Smooth muscle cell (in vitro differentiated cells): ENCODE data around the gene TPD52L2. TPM values are rescaled to one million over a fixed set of nuclear protein-coding genes. Genes with fewer than 3 reads are reported as not detected.

Experiments
- DNase-seq: peaks from one replicate; lab custom pipeline; 2025; ENCODE audit not compliant: unreplicated experiment; lab: John Stamatoyannopoulos, UW
- H2AFZ ChIP-seq: fragments of 200-600 bp; sonication (generic); 2 replicates; pipeline ENCODE4 v1.6.0; 2016; ENCODE audit warnings: antibody characterized with exemption, low read depth, mild to moderate bottlenecking
- H3F3A ChIP-seq: fragments of 200-600 bp; sonication (generic); 2 replicates; pipeline ENCODE4 v1.6.0; 2017; ENCODE audit warnings: antibody characterized with exemption, low read depth
- H3K27ac ChIP-seq: fragments of 200-600 bp; sonication (generic); 2 replicates; pipeline ENCODE4 v1.5.1; 2016; ENCODE audit warnings: low read depth, mild to moderate bottlenecking
- H3K27me3 ChIP-seq: fragments of 200-600 bp; sonication (generic); 2 replicates; pipeline ENCODE4 v1.6.1; 2016; ENCODE audit warnings: low read depth, mild to moderate bottlenecking
- H3K36me3 ChIP-seq: fragments of 200-600 bp; sonication (generic); 2 replicates; pipeline ENCODE4 v1.5.1; 2016; ENCODE audit warnings: low read depth
- H3K4me1 ChIP-seq: fragments of 200-600 bp; sonication (generic); 2 replicates; pipeline ENCODE4 v1.5.1; 2016; ENCODE audit warnings: low read depth
- H3K4me2 ChIP-seq: fragments of 200-600 bp; sonication (generic); 2 replicates; pipeline ENCODE4 v1.6.0; 2016; ENCODE audit warnings: mild to moderate bottlenecking
- H3K4me3 ChIP-seq: fragments of 200-600 bp; sonication (generic); 2 replicates; pipeline ENCODE4 v1.5.1; 2016; ENCODE audit warnings: mild to moderate bottlenecking
- H3K79me2 ChIP-seq: fragments of 200-600 bp; sonication (generic); 2 replicates; pipeline ENCODE4 v1.6.0; 2016; ENCODE audit warnings: low read depth, mild to moderate bottlenecking
- H3K9ac ChIP-seq: fragments of 200-600 bp; sonication (generic); 2 replicates; pipeline ENCODE4 v1.6.0; 2016; ENCODE audit warnings: low read depth
- H3K9me3 ChIP-seq: fragments of 200-600 bp; sonication (generic); replicated peaks from 2 replicates; pipeline ENCODE4 v1.5.1; 2016; ENCODE audit warnings: low read depth
- H4K20me1 ChIP-seq: fragments of 200-600 bp; sonication (generic); 2 replicates; pipeline ENCODE4 v1.6.0; 2016; ENCODE audit warnings: low read depth
- WGBS: methylation state at CpG from one replicate; pipeline ENCODE4 v1.1.7; 2016; ENCODE audit warnings: low lambda C conversion rate; 5-methylcytosine and 5-hydroxymethylcytosine counted together
- polyA plus RNA-seq: library from polyadenylated mRNA; unstranded; fragments of >200 nt; fragmentation: Nextera tagmentation; extraction: Ambion mirVana; gene quantifications from 2 replicates; pipeline ENCODE4 v1.2.1, GENCODE V29; 2016
- total RNA-seq: library from RNA; depleted of rRNA; stranded (reverse); fragments of >200 nt; gene quantifications from 2 replicates; pipeline ENCODE4 v1.2.3, GENCODE V29; 2014
- TF ChIP-seq, protein P1 (sequence below): fragments of 200-600 bp; sonication (generic); IDR thresholded peaks from 2 replicates; pipeline ENCODE4 v1.5.1; 2017; ENCODE audit warnings: borderline replicate concordance, mild to moderate bottlenecking, antibody characterized with exemption; ENCODE audit not compliant: insufficient read depth, poor library complexity, severe bottlenecking

The TPD52L2 gene
- total and polyA plus RNA-seq, 2 experiments from 2014 or later, result 74.4 to 93.8 TPM

DNA sequence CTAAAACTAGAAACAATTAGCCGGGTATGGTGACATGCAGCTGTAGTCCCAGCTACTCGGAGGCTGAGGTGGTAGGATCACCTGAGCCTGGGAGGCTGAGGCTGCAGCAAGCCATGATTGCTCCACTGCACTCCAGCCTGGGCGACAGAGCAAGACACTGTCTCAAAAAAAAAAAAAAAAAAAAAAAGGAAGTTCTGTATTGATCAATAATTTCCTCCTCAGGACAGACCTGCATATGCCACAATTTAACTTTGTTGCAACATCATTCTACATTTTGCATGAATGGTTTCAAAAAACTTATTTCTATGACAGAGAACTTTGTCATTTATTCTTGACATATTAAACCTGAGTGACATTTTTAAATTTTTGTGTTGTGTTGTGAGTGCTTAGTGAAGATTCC, 35.3 kb downstream of the TPD52L2 start:
- Histone ChIP-seq H3K27me3 (no peaks in the 10 kb centered on the region), H3F3A (peaks cover 3% of the 10 kb centered on the region), H4K20me1 (peaks cover 100% of the 10 kb centered on the region), H3K79me2 (peaks cover 100% of the 10 kb centered on the region), H3K9ac (no peak overlapping the region), H3K4me1 (peaks cover 10% of the 10 kb centered on the region), H3K4me3 (no peak overlapping the region), H3K36me3 (no peaks in the 10 kb centered on the region), H3K9me3 (no peaks in the 10 kb centered on the region), H2AFZ (no peak overlapping the region), H3K4me2 (no peak overlapping the region), H3K27ac (no peak overlapping the region)
- WGBS, result 96% methylated on average over 3 of the region's 3 CpGs
- no peak for DNase-seq
- TF ChIP-seq, protein P1, sequence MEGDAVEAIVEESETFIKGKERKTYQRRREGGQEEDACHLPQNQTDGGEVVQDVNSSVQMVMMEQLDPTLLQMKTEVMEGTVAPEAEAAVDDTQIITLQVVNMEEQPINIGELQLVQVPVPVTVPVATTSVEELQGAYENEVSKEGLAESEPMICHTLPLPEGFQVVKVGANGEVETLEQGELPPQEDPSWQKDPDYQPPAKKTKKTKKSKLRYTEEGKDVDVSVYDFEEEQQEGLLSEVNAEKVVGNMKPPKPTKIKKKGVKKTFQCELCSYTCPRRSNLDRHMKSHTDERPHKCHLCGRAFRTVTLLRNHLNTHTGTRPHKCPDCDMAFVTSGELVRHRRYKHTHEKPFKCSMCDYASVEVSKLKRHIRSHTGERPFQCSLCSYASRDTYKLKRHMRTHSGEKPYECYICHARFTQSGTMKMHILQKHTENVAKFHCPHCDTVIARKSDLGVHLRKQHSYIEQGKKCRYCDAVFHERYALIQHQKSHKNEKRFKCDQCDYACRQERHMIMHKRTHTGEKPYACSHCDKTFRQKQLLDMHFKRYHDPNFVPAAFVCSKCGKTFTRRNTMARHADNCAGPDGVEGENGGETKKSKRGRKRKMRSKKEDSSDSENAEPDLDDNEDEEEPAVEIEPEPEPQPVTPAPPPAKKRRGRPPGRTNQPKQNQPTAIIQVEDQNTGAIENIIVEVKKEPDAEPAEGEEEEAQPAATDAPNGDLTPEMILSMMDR, result no peak

DNA sequence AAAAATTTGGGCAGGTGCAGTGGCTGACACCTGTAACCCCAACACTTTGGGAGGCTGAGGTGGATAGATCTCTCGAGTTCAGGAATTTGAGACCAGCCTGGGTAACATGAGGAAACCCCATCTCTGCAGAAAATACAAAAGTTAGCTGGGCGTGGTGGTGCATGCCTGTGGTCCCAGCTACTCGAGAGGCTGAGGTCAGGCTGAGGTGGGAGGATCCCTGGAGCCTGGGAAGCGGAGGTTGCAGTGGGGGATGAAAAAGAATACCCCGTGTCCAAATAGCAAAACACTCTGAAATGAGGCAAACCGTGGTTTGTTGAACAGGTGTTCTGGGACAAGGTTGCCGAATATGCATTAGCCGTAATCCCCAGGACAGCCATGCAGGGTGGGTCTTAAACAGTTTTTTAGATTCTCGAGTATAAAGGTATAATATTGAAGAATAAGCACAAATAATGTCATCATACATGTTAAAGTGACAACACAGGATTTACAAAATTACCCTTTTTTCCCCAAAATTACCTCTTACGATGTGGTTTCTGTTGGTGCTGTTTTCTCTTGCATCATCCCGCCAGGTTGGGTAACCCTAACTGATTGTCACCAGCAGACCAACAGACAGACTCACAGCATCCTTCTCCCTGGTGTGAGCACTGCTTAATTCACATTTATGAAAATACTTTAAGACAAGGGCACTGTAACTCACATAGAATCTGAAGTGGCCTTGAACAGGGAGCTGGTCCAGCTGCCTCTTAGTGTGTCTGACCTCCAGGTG, 38.9 kb downstream of the TPD52L2 start:
- H3K27me3 ChIP-seq, result no peaks in the 10 kb centered on the region
- H3K36me3 ChIP-seq, result no peaks in the 10 kb centered on the region
- TF ChIP-seq, protein P1, result no peak
- H3K4me1 ChIP-seq, result no peaks in the 10 kb centered on the region
- H3K4me3 ChIP-seq, result no peak overlapping the region
- H3K27ac ChIP-seq, result no peak overlapping the region
- DNase-seq, result no peak
- no peak overlapping the region for H3K9ac ChIP-seq
- 86% methylated on average over 11 of the region's 11 CpGs for WGBS
- no peaks in the 10 kb centered on the region for H3F3A ChIP-seq
- H3K9me3 ChIP-seq, result no peaks in the 10 kb centered on the region
- no peak overlapping the region for H3K4me2 ChIP-seq
- peaks cover 100% of the 10 kb centered on the region for H3K79me2 ChIP-seq
- peaks cover 100% of the 10 kb centered on the region for H4K20me1 ChIP-seq
- H2AFZ ChIP-seq, result no peak overlapping the region

DNA sequence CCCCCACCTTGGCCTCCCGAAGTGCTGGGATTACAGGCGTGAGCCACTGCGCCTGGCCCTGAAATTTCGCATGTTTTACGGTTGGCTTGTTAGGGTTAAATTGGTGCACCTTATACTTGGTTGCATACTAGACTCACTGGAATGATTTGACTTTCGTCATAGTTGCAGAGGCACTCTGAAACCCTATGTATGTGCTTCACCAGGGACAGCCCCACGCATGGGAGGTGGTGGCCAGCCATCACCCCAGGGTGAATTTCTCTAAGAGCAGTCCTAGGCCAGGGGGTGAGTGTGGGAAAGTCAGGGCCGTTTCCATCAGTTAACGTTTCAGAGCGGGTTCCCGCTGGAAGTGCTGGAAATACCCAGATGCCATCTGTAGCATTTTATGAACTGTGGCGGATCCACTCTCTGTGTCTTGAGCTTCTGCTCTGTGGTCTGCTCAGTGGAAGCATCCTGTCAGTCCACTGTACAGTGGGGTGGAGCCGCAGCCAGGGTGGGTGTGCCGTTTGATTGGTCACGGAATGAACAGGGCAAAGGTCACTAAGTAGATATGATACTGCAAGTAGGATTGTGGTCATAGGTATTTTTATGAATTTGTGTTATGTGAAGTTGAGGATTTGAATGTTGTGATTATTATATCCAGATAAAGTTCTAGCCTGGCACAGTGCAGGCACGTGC, 43.1 kb downstream of the TPD52L2 start:
- peaks cover 100% of the 10 kb centered on the region for H3K79me2 ChIP-seq
- no peak overlapping the region for H3K27ac ChIP-seq
- peaks cover 4% of the 10 kb centered on the region for H3K4me1 ChIP-seq
- H3K36me3 ChIP-seq, result no peaks in the 10 kb centered on the region
- no peak overlapping the region for H3K9ac ChIP-seq
- H4K20me1 ChIP-seq, result peaks cover 100% of the 10 kb centered on the region
- WGBS, result 93% methylated on average over 16 of the region's 16 CpGs
- DNase-seq, result no peak
- no peak overlapping the region for H2AFZ ChIP-seq
- no peaks in the 10 kb centered on the region for H3K9me3 ChIP-seq
- H3K4me2 ChIP-seq, result no peak overlapping the region
- H3K4me3 ChIP-seq, result no peak overlapping the region
- H3K27me3 ChIP-seq, result no peaks in the 10 kb centered on the region
- TF ChIP-seq, protein P1, result no peak
- H3F3A ChIP-seq, result no peaks in the 10 kb centered on the region
